ENCODE measurements around the gene HOXD8.

DNA sequence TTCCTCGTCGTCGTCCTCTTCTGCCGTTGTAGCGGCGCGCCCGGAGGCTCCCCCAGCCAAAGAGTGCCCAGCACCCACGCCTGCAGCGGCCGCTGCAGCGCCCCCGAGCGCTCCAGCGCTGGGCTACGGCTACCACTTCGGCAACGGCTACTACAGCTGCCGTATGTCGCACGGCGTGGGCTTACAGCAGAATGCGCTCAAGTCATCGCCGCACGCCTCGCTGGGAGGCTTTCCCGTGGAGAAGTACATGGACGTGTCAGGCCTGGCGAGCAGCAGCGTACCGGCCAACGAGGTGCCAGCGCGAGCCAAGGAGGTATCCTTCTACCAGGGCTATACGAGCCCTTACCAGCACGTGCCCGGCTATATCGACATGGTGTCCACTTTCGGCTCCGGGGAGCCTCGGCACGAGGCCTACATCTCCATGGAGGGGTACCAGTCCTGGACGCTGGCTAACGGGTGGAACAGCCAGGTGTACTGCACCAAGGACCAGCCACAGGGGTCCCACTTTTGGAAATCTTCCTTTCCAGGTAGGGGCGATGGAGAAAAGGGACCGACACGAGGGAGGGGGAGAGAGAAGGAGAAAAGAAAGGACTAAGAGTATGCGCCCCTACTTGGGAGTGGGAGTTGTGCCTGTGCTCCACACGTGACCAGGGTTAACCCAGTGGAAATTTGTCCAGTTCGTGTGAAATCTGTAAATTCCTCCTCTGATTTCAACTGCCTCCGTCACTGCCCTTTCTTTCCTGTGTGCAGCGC, 36.2 kb upstream of the HOXD8 start:
- TF ChIP-seq SIN3A (conservative IDR thresholded peaks at IDR 0.05 in 1 of 2, IDR thresholded peaks at IDR 0.05 in 1 of 2; ENCODE audit: low read depth in 1 of 2, low read length in 2 of 2) (no peak), YY1 (IDR thresholded peaks at IDR 0.05; ENCODE audit: low read depth, low read length) (no peak), HDAC6 (IDR thresholded peaks at IDR 0.05; ENCODE audit: low read depth, low read length) (no peak), JUN (IDR thresholded peaks at IDR 0.05; ENCODE audit: low read depth, low read length) (no peak)
- TF ChIP-seq, protein P1, sequence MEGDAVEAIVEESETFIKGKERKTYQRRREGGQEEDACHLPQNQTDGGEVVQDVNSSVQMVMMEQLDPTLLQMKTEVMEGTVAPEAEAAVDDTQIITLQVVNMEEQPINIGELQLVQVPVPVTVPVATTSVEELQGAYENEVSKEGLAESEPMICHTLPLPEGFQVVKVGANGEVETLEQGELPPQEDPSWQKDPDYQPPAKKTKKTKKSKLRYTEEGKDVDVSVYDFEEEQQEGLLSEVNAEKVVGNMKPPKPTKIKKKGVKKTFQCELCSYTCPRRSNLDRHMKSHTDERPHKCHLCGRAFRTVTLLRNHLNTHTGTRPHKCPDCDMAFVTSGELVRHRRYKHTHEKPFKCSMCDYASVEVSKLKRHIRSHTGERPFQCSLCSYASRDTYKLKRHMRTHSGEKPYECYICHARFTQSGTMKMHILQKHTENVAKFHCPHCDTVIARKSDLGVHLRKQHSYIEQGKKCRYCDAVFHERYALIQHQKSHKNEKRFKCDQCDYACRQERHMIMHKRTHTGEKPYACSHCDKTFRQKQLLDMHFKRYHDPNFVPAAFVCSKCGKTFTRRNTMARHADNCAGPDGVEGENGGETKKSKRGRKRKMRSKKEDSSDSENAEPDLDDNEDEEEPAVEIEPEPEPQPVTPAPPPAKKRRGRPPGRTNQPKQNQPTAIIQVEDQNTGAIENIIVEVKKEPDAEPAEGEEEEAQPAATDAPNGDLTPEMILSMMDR (IDR thresholded peaks at IDR 0.05; ENCODE audit: control extremely low read depth in 1 of 3, insufficient read depth in 1 of 3, low read depth in 1 of 3, low read length in 3 of 3) = peak in 1 of 3 experiments; percentile 11; a peak in 1 of 4 replicates
